Fibroblast of lung (primary cell): ENCODE measurements around the gene ZNF423. TPM values are rescaled to one million over a fixed set of nuclear protein-coding genes. Genes with fewer than 3 reads are reported as not detected.

Experiments used
- DNase-seq, 2 donors: peaks; one replicate each; pipeline versions ENCODE4 v3.0.0 to v3.0.0-alpha.2; 2010; ENCODE audit warnings: low read depth in 2 of 2
- H2AFZ ChIP-seq: 2 replicates; pipeline ENCODE4 v1.5.1; 2012; ENCODE audit warnings: low read length, control low read depth, inconsistent platforms
- H3K27ac ChIP-seq: 2 replicates; pipeline ENCODE4 v1.5.1; 2011; ENCODE audit warnings: low read length, control low read depth; ENCODE audit not compliant: insufficient read depth
- H3K27me3 ChIP-seq: 2 replicates; pipeline ENCODE4 v1.5.1; 2011; ENCODE audit warnings: mild to moderate bottlenecking, low read length; ENCODE audit not compliant: control insufficient read depth, insufficient read depth
- H3K36me3 ChIP-seq: 2 replicates; pipeline ENCODE4 v1.5.1; 2011; ENCODE audit warnings: low read length; ENCODE audit not compliant: control insufficient read depth, insufficient read depth
- H3K4me1 ChIP-seq: 2 replicates; pipeline ENCODE4 v1.5.1; 2011; ENCODE audit warnings: low read length; ENCODE audit not compliant: control insufficient read depth, insufficient read depth; ENCODE audit errors: extremely low read depth
- H3K4me2 ChIP-seq: 2 replicates; pipeline ENCODE4 v1.5.1; 2011; ENCODE audit warnings: low read length, control low read depth; ENCODE audit not compliant: insufficient read depth; ENCODE audit errors: extremely low read depth
- H3K4me3 ChIP-seq, 4 experiments: fragments of 200-600 bp in 1 of 4; sonication (generic) in 1 of 4; replicated peaks in 1 of 4; 2 replicates each; pipeline ENCODE4 v1.5.1; 2011 to 2016; ENCODE audit warnings: low read length in 4 of 4, low read depth in 3 of 4, mild to moderate bottlenecking in 3 of 4, control low read depth in 2 of 4, inconsistent platforms in 1 of 4, mixed read lengths in 1 of 4; ENCODE audit not compliant: insufficient read depth in 1 of 4; ENCODE audit errors: control extremely low read depth in 1 of 4
- H3K79me2 ChIP-seq: 2 replicates; pipeline ENCODE4 v1.5.1; 2012; ENCODE audit warnings: mild to moderate bottlenecking, low read length, inconsistent platforms; ENCODE audit not compliant: control insufficient read depth, insufficient read depth
- H3K9ac ChIP-seq: 2 replicates; pipeline ENCODE4 v1.5.1; 2011; ENCODE audit warnings: mild to moderate bottlenecking, low read length, control low read depth; ENCODE audit not compliant: insufficient read depth
- H3K9me3 ChIP-seq: 2 replicates; pipeline ENCODE4 v1.5.1; 2012; ENCODE audit warnings: low read depth, low read length; ENCODE audit not compliant: control insufficient read depth, insufficient read depth
- H4K20me1 ChIP-seq: 2 replicates; pipeline ENCODE4 v1.5.1; 2011; ENCODE audit warnings: low read length; ENCODE audit not compliant: control insufficient read depth, insufficient read depth; ENCODE audit errors: extremely low read depth
- CTCF ChIP-seq, 2 donors: IDR thresholded peaks in 1 of 2; conservative IDR thresholded peaks in 1 of 2; 1 replicate in 1 of 2; 2 replicates in 1 of 2; pipeline ENCODE4 v1.5.1; 2011 to 2012; ENCODE audit warnings: low read length in 2 of 2, control low read depth in 1 of 2, inconsistent platforms in 1 of 2, low read depth in 1 of 2, mild to moderate bottlenecking in 1 of 2
- EZH2 ChIP-seq: IDR thresholded peaks from 2 replicates; pipeline ENCODE4 v1.5.1; 2012; ENCODE audit warnings: low read length, control low read depth, mild to moderate bottlenecking; ENCODE audit errors: missing control alignments
- polyA plus RNA-seq, 2 donors: library from polyadenylated mRNA; depleted of rRNA in 1 of 2; stranded (reverse) in 1 of 2; unstranded in 1 of 2; fragments of >200 nt; gene quantifications; 2 replicates each; pipeline ENCODE4 v1.2.1, GENCODE V29; 2011 to 2012; ENCODE audit warnings: missing spikeins in 1 of 2
- total RNA-seq: library from RNA; depleted of rRNA; stranded (reverse); fragments of >200 nt; gene quantifications from 2 replicates; pipeline ENCODE4 v1.2.1, GENCODE V29; 2014

The ZNF423 gene
- total and polyA plus RNA-seq, 2 donors (not counting 1 experiment from before 2014, with no cell fraction given) = 0.07 to 0.17 TPM

GRCh38 chr16:49490321-49490705 is 365.6 kb downstream of the ZNF423 start:
- Histone ChIP-seq H3K27ac (no peak overlapping the region), H3K4me2 (no peak overlapping the region), H3K4me3 (no peak overlapping the region), H3K79me2 (no peaks in the 10 kb centered on the region), H4K20me1 (no peaks in the 10 kb centered on the region), H3K9me3 (no peaks in the 10 kb centered on the region), H2AFZ (no peak overlapping the region), H3K9ac (no peak overlapping the region), H3K36me3 (no peaks in the 10 kb centered on the region), H3K4me1 (no peaks in the 10 kb centered on the region), H3K27me3 (no peaks in the 10 kb centered on the region)
- DNase-seq = no peak
- TF ChIP-seq EZH2 = no peak
- no peak for TF ChIP-seq CTCF (conservative IDR thresholded peaks at IDR 0.05 in 1 of 2, IDR thresholded peaks at IDR 0.05 in 1 of 2; ENCODE audit: low read depth in 1 of 2, low read length in 2 of 2)

GRCh38 chr16:49489686-49490320 is 366.1 kb downstream of the ZNF423 start:
- no peak for DNase-seq
- no peak for TF ChIP-seq EZH2
- TF ChIP-seq CTCF (conservative IDR thresholded peaks at IDR 0.05 in 1 of 2, IDR thresholded peaks at IDR 0.05 in 1 of 2; ENCODE audit: low read depth in 1 of 2, low read length in 2 of 2) = no peak

GRCh38 chr16:49488740-49489525 is 367.0 kb downstream of the ZNF423 start:
- Histone ChIP-seq H3K36me3 (no peaks in the 10 kb centered on the region), H3K4me1 (no peaks in the 10 kb centered on the region), H3K79me2 (no peaks in the 10 kb centered on the region), H2AFZ (no peak overlapping the region), H4K20me1 (no peaks in the 10 kb centered on the region), H3K27ac (no peak overlapping the region), H3K4me2 (no peak overlapping the region), H3K9ac (no peak overlapping the region), H3K9me3 (no peaks in the 10 kb centered on the region), H3K27me3 (no peaks in the 10 kb centered on the region), H3K4me3 (no peak overlapping the region)
- no peak for DNase-seq
- TF ChIP-seq EZH2 (no peak), CTCF (conservative IDR thresholded peaks at IDR 0.05 in 1 of 2, IDR thresholded peaks at IDR 0.05 in 1 of 2; ENCODE audit: low read depth in 1 of 2, low read length in 2 of 2) (no peak)

More at GRCh38 chr16:49489686-49490320, 366.1 kb downstream of the ZNF423 start:
- H2AFZ ChIP-seq = no peak overlapping the region
- no peaks in the 10 kb centered on the region for H3K4me1 ChIP-seq
- H3K27me3 ChIP-seq = no peaks in the 10 kb centered on the region
- no peaks in the 10 kb centered on the region for H3K79me2 ChIP-seq
- H3K4me2 ChIP-seq = no peak overlapping the region
- no peaks in the 10 kb centered on the region for H3K36me3 ChIP-seq
- H3K27ac ChIP-seq = no peak overlapping the region
- H3K9me3 ChIP-seq = no peaks in the 10 kb centered on the region
- H3K4me3 ChIP-seq = no peak overlapping the region
- no peak overlapping the region for H3K9ac ChIP-seq
- no peaks in the 10 kb centered on the region for H4K20me1 ChIP-seq
